Liver (tissue), 3 donors: ENCODE data around the gene DIAPH2.

Experiments
- CTCF ChIP-seq: fragments of 150-350 bp; IDR thresholded peaks from 2 replicates; pipeline ENCODE4 v1.5.1; 2017; ENCODE audit warnings: improper control_type of control experiment, low read depth, low read length; ENCODE audit not compliant: missing input control
- HNF4G ChIP-seq: IDR thresholded peaks from 2 replicates; pipeline ENCODE4 v1.6.1; 2016; ENCODE audit warnings: antibody characterized with exemption
- SP1 ChIP-seq: IDR thresholded peaks from 2 replicates; pipeline ENCODE4 v1.6.1; 2018; ENCODE audit warnings: antibody characterized with exemption, mild to moderate bottlenecking
- donor health status: healthy.
- donor health status: healthy.

- TF ChIP-seq HNF4G (no peak), SP1 (no peak), CTCF (peak; percentile 7)
These were observed 761.7 kb downstream of the DIAPH2 start for GRCh38 chrX:97446298-97446882.
